ENCODE results near the gene LDLRAP1.
"Not testable (repeated sequence)": the region's sequence is repeated elsewhere in the genome, so short reads cannot be mapped to it uniquely, and the experiment has no call there.

The LDLRAP1 gene

GRCh38 chr1:25543425-25544242 is at the start of gene LDLRAP1:
Gene LDLRAP1, plus strand, starts transcription at chr1:25543606. Its CDS starts 93 bp downstream, at chr1:25543699.
- peak; percentile 78 for DNase-seq

- DNase-seq: no peak
Observed at GRCh38 chr1:25494952-25495351, 48.5 kb upstream of the LDLRAP1 start.

- no peak for DNase-seq
Observed at GRCh38 chr1:25500694-25501093, 42.7 kb upstream of the LDLRAP1 start.

GRCh38 chr1:25501235-25502058 is 42.0 kb upstream of the LDLRAP1 start:
- DNase-seq: peak; percentile 76

GRCh38 chr1:25502957-25503356 is 40.4 kb upstream of the LDLRAP1 start:
- peak; percentile 60 for DNase-seq

- peak; percentile 16 for DNase-seq
Observed at GRCh38 chr1:25503551-25504426, 39.6 kb upstream of the LDLRAP1 start.

GRCh38 chr1:25504706-25505595 is 38.5 kb upstream of the LDLRAP1 start:
- DNase-seq: no peak

- DNase-seq: no peak
Observed at GRCh38 chr1:25505656-25506385, 37.6 kb upstream of the LDLRAP1 start.

GRCh38 chr1:25506566-25507463 is 36.6 kb upstream of the LDLRAP1 start:
- not testable (repeated sequence) for DNase-seq

GRCh38 chr1:25513666-25514065 is 29.7 kb upstream of the LDLRAP1 start:
- no peak for DNase-seq

- DNase-seq: no peak
Observed at GRCh38 chr1:25515033-25515432, 28.4 kb upstream of the LDLRAP1 start.

GRCh38 chr1:25516686-25517085 is 26.7 kb upstream of the LDLRAP1 start:
- no peak for DNase-seq

- no peak for DNase-seq
Observed at GRCh38 chr1:25517476-25518394, 25.7 kb upstream of the LDLRAP1 start.

- peak; percentile 83 for DNase-seq
Observed at GRCh38 chr1:25519624-25520023, 23.8 kb upstream of the LDLRAP1 start.

GRCh38 chr1:25520446-25521061 is 22.9 kb upstream of the LDLRAP1 start:
- DNase-seq: peak; percentile 62

- DNase-seq: no peak
Observed at GRCh38 chr1:25522031-25522655, 21.3 kb upstream of the LDLRAP1 start.

GRCh38 chr1:25523542-25523941 is 19.9 kb upstream of the LDLRAP1 start:
- peak; percentile 37 for DNase-seq

All from EL (cell line).